Measurements from ENCODE around the gene NAPB.

DNA sequence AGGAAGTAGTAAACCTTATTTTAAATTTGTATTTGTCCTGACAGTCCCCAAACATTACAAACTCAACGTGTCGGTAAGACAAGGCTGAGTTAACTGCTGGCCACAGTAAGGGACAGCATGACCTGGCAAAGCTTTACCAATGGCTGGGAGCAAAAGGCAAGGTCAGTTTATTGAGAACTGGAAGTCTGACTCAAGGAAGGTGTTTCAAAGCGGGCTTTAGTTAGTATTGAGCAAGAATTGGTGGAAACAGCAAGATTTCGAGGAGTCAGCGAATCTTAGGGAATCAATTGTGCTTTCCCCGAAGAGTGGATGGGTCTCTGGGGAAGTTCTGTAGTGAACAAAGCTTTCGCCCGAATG lies 60.2 kb downstream of the NAPB start:
- TF ChIP-seq, protein P1, sequence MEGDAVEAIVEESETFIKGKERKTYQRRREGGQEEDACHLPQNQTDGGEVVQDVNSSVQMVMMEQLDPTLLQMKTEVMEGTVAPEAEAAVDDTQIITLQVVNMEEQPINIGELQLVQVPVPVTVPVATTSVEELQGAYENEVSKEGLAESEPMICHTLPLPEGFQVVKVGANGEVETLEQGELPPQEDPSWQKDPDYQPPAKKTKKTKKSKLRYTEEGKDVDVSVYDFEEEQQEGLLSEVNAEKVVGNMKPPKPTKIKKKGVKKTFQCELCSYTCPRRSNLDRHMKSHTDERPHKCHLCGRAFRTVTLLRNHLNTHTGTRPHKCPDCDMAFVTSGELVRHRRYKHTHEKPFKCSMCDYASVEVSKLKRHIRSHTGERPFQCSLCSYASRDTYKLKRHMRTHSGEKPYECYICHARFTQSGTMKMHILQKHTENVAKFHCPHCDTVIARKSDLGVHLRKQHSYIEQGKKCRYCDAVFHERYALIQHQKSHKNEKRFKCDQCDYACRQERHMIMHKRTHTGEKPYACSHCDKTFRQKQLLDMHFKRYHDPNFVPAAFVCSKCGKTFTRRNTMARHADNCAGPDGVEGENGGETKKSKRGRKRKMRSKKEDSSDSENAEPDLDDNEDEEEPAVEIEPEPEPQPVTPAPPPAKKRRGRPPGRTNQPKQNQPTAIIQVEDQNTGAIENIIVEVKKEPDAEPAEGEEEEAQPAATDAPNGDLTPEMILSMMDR (IDR thresholded peaks at IDR 0.05; ENCODE audit: insufficient read depth, low read depth, low read length) = no peak
- TF ChIP-seq EZH2 (IDR thresholded peaks at IDR 0.05; ENCODE audit: insufficient read depth, low read length) = no peak

Measured in astrocyte (in vitro differentiated cells and primary cell).